ENCODE data around the gene SIK3. TPM values are rescaled to one million over a fixed set of nuclear protein-coding genes. Genes with fewer than 3 reads are reported as not detected.
A peak's percentile ranks its signal among the peaks of the same experiment; 100 is the strongest.

Gene SIK3
- polyA plus RNA-seq, 1 of the 3 experiments (the other 2 are of a cell fraction), result 5.1 TPM

- H3K4me3 ChIP-seq (ENCODE audit: low read depth in 2 of 2, low read length in 1 of 2), result no peak overlapping the region
- no peaks in the 10 kb centered on the region for H3K9me3 ChIP-seq
- H3K4me1 ChIP-seq (ENCODE audit: control insufficient read depth in 1 of 2, insufficient read depth in 2 of 2, low read depth in 1 of 2, low read length in 1 of 2), result peaks cover 17 to 18% of the 10 kb centered on the region in 2 experiments; a peak in 3 of 4 replicates
- no peaks in the 10 kb centered on the region for H3F3A ChIP-seq (replicated peaks; ENCODE audit: insufficient read depth)
- POLR2A ChIA-PET, result no interaction called here
- H3K79me2 ChIP-seq (ENCODE audit: insufficient read depth), result no peaks in the 10 kb centered on the region
- no peak overlapping the region for H2AFZ ChIP-seq (ENCODE audit: low read depth)
- H3K36me3 ChIP-seq (replicated peaks in 1 of 2; ENCODE audit: control insufficient read depth in 1 of 2, insufficient read depth in 2 of 2, low read length in 1 of 2), result peaks cover 10 to 15% of the 10 kb centered on the region in 2 experiments
- no peaks in the 10 kb centered on the region for H4K20me1 ChIP-seq (ENCODE audit: insufficient read depth)
- no peak overlapping the region for H3K4me2 ChIP-seq
- no peaks in the 10 kb centered on the region for H3K27me3 ChIP-seq (ENCODE audit: insufficient read depth)
- 86% methylated on average over 11 of the region's 11 CpGs for whole genome bisulfite sequencing (ENCODE audit: low lambda C conversion rate)
- H3K9me2 ChIP-seq, result no peaks in the 10 kb centered on the region
- CTCF ChIA-PET, result interaction anchor here (0.8 to 1.5 kb wide), 5 partner anchors 9 to 179 kb away, joined by 3 to 4 read pairs (median 3); partner anchors contain the start of gene SIK3
- no peak overlapping the region for H3K27ac ChIP-seq (ENCODE audit: low read depth in 2 of 2, low read length in 1 of 2)
- H3K9ac ChIP-seq, result no peak overlapping the region
- peak; percentile 18 for DNase-seq
- no peak for TF ChIP-seq REST (IDR thresholded peaks at IDR 0.05; ENCODE audit: low read depth, low read length)
- TF ChIP-seq RFX5 (IDR thresholded peaks at IDR 0.05; ENCODE audit: low read length), result no peak
- peak; percentile 55 for TF ChIP-seq CTCF (IDR thresholded peaks at IDR 0.05)
- no peak for TF ChIP-seq ZBTB33 (IDR thresholded peaks at IDR 0.05; ENCODE audit: borderline replicate concordance, low read depth)
- TF ChIP-seq RCOR1 (IDR thresholded peaks at IDR 0.05; ENCODE audit: low read length), result no peak
- no peak for TF ChIP-seq NFIC (IDR thresholded peaks at IDR 0.05; ENCODE audit: borderline replicate concordance)
- TF ChIP-seq RAD21 (IDR thresholded peaks at IDR 0.05; ENCODE audit: low read length), result peak; percentile 34; the same call in 1 of the 2 replicates
- no peak for TF ChIP-seq MEF2A (IDR thresholded peaks at IDR 0.05; ENCODE audit: borderline replicate concordance, low read depth)
- no peak for TF ChIP-seq JUND (IDR thresholded peaks at IDR 0.05)
These were observed 170.9 kb downstream of the SIK3 start for GRCh38 chr11:116927163-116927974.
